ENCODE results near the gene RSU1. TPM values are rescaled to one million over a fixed set of nuclear protein-coding genes. Genes with fewer than 3 reads are reported as not detected.

Gene RSU1
- total and polyA plus RNA-seq, 2 donors (not counting 3 experiments of a cell fraction or from before 2014, with no cell fraction given) = 80.2 to 104 TPM

DNA sequence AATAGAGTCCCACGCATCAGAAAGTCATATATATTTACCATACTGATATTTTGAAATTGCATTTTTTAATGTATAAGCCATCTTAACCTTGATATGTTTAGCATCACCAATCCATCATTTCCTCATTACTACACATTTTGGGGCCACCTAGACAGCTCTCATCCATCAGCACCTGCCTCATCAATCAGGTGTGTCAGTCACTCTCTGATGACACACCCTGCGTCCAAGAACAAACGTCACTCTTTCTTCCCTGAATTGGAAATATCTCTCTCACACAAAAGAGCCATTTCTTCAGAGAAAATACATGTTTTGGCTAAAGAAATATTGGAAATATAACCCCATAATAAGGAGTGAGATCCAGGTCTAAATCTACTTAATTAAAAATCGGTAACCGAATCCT, 38.9 kb upstream of the RSU1 start:
- no peak for DNase-seq (ENCODE audit: low read depth, low spot score)
- H3K4me3 ChIP-seq (replicated peaks in 1 of 3; ENCODE audit: insufficient read depth in 1 of 3, low read depth in 1 of 3, low read length in 3 of 3) = no peak overlapping the region
- TF ChIP-seq GATA2 (IDR thresholded peaks at IDR 0.05; ENCODE audit: insufficient read depth, insufficient read length, low read depth, low read length) = no peak
- TF ChIP-seq, protein P1, sequence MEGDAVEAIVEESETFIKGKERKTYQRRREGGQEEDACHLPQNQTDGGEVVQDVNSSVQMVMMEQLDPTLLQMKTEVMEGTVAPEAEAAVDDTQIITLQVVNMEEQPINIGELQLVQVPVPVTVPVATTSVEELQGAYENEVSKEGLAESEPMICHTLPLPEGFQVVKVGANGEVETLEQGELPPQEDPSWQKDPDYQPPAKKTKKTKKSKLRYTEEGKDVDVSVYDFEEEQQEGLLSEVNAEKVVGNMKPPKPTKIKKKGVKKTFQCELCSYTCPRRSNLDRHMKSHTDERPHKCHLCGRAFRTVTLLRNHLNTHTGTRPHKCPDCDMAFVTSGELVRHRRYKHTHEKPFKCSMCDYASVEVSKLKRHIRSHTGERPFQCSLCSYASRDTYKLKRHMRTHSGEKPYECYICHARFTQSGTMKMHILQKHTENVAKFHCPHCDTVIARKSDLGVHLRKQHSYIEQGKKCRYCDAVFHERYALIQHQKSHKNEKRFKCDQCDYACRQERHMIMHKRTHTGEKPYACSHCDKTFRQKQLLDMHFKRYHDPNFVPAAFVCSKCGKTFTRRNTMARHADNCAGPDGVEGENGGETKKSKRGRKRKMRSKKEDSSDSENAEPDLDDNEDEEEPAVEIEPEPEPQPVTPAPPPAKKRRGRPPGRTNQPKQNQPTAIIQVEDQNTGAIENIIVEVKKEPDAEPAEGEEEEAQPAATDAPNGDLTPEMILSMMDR (IDR thresholded peaks at IDR 0.05; ENCODE audit: extremely low read depth in 1 of 2, insufficient read depth in 1 of 2, low read depth in 1 of 2, low read length in 2 of 2) = no peak
- TF ChIP-seq POLR2A (IDR thresholded peaks at IDR 0.05; ENCODE audit: low read depth, low read length) = no peak
- no peak for TF ChIP-seq POLR2AphosphoS5 (IDR thresholded peaks at IDR 0.05; ENCODE audit: insufficient read depth, low read depth, low read length)
- TF ChIP-seq, protein P2, sequence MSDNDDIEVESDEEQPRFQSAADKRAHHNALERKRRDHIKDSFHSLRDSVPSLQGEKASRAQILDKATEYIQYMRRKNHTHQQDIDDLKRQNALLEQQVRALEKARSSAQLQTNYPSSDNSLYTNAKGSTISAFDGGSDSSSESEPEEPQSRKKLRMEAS (IDR thresholded peaks at IDR 0.05; ENCODE audit: insufficient read depth, insufficient read length) = no peak
- no peak for TF ChIP-seq FOS (IDR thresholded peaks at IDR 0.05; ENCODE audit: borderline replicate concordance, insufficient read depth, low read length)
- no peak for TF ChIP-seq MYC (IDR thresholded peaks at IDR 0.05; ENCODE audit: low read depth, low read length)
- no peak for TF ChIP-seq EZH2 (IDR thresholded peaks at IDR 0.05; ENCODE audit: borderline replicate concordance, low read depth, low read length, severe bottlenecking)
- H4K20me1 ChIP-seq (replicated peaks; ENCODE audit: control insufficient read depth, extremely low read depth, insufficient read depth, low read length) = no peaks in the 10 kb centered on the region
- no peak overlapping the region for H3K9ac ChIP-seq (replicated peaks; ENCODE audit: extremely low read depth, insufficient read depth, low read length)
- H3K27me3 ChIP-seq (ENCODE audit: control insufficient read depth in 2 of 2, insufficient read depth in 2 of 2, low read length in 2 of 2) = no peaks in the 10 kb centered on the region
- dilution Hi-C loops (cut with MboI; ENCODE audit: extremely low pct_ligation_motif_present, low sequenced_read_pairs) = no loop called here
- no peak overlapping the region for H3K27ac ChIP-seq (ENCODE audit: insufficient read depth, low read depth, low read length)
- H3K36me3 ChIP-seq (ENCODE audit: control insufficient read depth in 2 of 2, extremely low read depth in 1 of 2, insufficient read depth in 2 of 2, low read length in 2 of 2) = no peaks in the 10 kb centered on the region
- no peaks in the 10 kb centered on the region for H3K9me3 ChIP-seq (replicated peaks; ENCODE audit: control insufficient read depth, insufficient read depth, low read length)
- POLR2A ChIA-PET = no interaction called here
- H3K4me1 ChIP-seq (ENCODE audit: control insufficient read depth, extremely low read depth, insufficient read depth, low read length) = peaks cover 23% of the 10 kb centered on the region
- H2AFZ ChIP-seq (ENCODE audit: low read depth, low read length) = no peak overlapping the region
- BruUV-seq (replicated peaks) = no TSS peak
- CTCF ChIA-PET = interaction anchor here (1.0 to 1.6 kb wide), 3 partner anchors 35 to 375 kb away, joined by 3 to 5 read pairs (median 3); no protein-coding TSS in a partner anchor
- no peaks in the 10 kb centered on the region for H3K9me1 ChIP-seq (replicated peaks; ENCODE audit: control insufficient read depth, extremely low read depth, insufficient read depth, low read length)
- intact Hi-C loops (cut with micrococcal nuclease) = loop anchor here (1.0 kb wide), 1 partner anchor 131 kb away; no protein-coding TSS in a partner anchor
- H3K79me2 ChIP-seq (ENCODE audit: control insufficient read depth, insufficient read depth, low read length) = no peaks in the 10 kb centered on the region
- no peak overlapping the region for H3K4me2 ChIP-seq (ENCODE audit: insufficient read depth, low read length)
- FAIRE-seq = no peak
